ENCODE results near the gene OPA3.

- TF ChIP-seq POLR2AphosphoS5 (IDR thresholded peaks at IDR 0.05) (no peak), CTCF (IDR thresholded peaks at IDR 0.05) (no peak)
Observed at GRCh38 chr19:45508417-45508860, 76.2 kb downstream of the OPA3 start.

Measured in stomach (tissue), 4 donors.